Measurements from ENCODE around the gene HEPH.

DNA sequence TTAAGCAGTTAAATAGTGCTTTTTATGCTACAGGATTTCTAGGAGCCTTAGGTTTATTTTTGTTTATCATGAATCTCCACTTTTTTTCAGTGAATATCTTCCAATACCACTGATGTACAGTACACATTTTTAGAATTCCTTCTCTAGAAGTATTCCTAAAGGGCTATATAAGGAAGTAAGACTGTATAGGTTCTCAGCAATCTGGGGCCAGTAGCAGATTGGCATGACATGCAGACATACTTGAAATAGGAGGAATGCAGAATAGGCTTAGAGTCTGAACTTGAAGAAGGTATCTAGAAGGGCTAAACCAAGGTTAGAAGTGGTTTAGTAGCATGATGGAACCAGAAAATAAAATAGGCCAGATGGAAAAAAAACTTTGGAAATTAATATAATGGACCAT is 29.8 kb downstream of the HEPH start:
- TF ChIP-seq, protein P1, sequence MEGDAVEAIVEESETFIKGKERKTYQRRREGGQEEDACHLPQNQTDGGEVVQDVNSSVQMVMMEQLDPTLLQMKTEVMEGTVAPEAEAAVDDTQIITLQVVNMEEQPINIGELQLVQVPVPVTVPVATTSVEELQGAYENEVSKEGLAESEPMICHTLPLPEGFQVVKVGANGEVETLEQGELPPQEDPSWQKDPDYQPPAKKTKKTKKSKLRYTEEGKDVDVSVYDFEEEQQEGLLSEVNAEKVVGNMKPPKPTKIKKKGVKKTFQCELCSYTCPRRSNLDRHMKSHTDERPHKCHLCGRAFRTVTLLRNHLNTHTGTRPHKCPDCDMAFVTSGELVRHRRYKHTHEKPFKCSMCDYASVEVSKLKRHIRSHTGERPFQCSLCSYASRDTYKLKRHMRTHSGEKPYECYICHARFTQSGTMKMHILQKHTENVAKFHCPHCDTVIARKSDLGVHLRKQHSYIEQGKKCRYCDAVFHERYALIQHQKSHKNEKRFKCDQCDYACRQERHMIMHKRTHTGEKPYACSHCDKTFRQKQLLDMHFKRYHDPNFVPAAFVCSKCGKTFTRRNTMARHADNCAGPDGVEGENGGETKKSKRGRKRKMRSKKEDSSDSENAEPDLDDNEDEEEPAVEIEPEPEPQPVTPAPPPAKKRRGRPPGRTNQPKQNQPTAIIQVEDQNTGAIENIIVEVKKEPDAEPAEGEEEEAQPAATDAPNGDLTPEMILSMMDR (IDR thresholded peaks at IDR 0.05): no peak
- no peak for TF ChIP-seq EZH2 (IDR thresholded peaks at IDR 0.05; ENCODE audit: borderline replicate concordance, insufficient read depth, low read depth, low read length, poor library complexity, severe bottlenecking)
